Activated CD4-positive, CD25-positive, alpha-beta regulatory T cell treated with anti-CD3 and anti-CD28 coated beads, Interleukin-2, amount 50 U/mL, for 24 hours (primary cell): Measurements from ENCODE around the gene BDNF.
"Not testable (repeated sequence)": the region's sequence is repeated elsewhere in the genome, so short reads cannot be mapped to it uniquely, and the experiment has no call there.

Experiments
- ATAC-seq, 2 donors: fragments of 150-1000 bp; cut with Tn5 transposase; one replicate each; pipeline ENCODE4 v1.10.0; 2021; ENCODE audit warnings: mild to moderate bottlenecking in 1 of 2, moderate library complexity in 1 of 2

The BDNF gene

GRCh38 chr11:27665508-27666101 is 34.6 kb downstream of the BDNF start:
- not testable (repeated sequence) for ATAC-seq

GRCh38 chr11:27663326-27663725 is 36.9 kb downstream of the BDNF start:
- ATAC-seq, result no peak

- ATAC-seq, result no peak
Observed at GRCh38 chr11:27660171-27660570, 40.1 kb downstream of the BDNF start.

- ATAC-seq, result no peak
Observed at GRCh38 chr11:27658535-27659236, 41.6 kb downstream of the BDNF start.

GRCh38 chr11:27656806-27657483 is 43.3 kb downstream of the BDNF start:
- no peak for ATAC-seq

GRCh38 chr11:27656320-27656719 is 43.9 kb downstream of the BDNF start:
- no peak for ATAC-seq

GRCh38 chr11:27653990-27654758 is 46.1 kb downstream of the BDNF start:
- no peak for ATAC-seq

GRCh38 chr11:27651711-27652110 is 48.5 kb downstream of the BDNF start:
- no peak for ATAC-seq

GRCh38 chr11:27650988-27651387 is 49.3 kb downstream of the BDNF start:
- ATAC-seq, result no peak

- ATAC-seq, result no peak
Observed at GRCh38 chr11:27649800-27650199, 50.5 kb downstream of the BDNF start.

GRCh38 chr11:27648840-27649239 is 51.4 kb downstream of the BDNF start:
- ATAC-seq, result no peak

- no peak for ATAC-seq
Observed at GRCh38 chr11:27646051-27646818, 54.0 kb downstream of the BDNF start.

GRCh38 chr11:27642954-27643353 is 57.3 kb downstream of the BDNF start:
- no peak for ATAC-seq

GRCh38 chr11:27640954-27641353 is 59.3 kb downstream of the BDNF start:
- ATAC-seq, result no peak

GRCh38 chr11:27635567-27636037 is 64.7 kb downstream of the BDNF start:
- no peak for ATAC-seq

GRCh38 chr11:27634776-27635175 is 65.5 kb downstream of the BDNF start:
- not testable (repeated sequence) for ATAC-seq

GRCh38 chr11:27634282-27634681 is 66.0 kb downstream of the BDNF start:
- not testable (repeated sequence) for ATAC-seq

- ATAC-seq, result not testable (repeated sequence)
Observed at GRCh38 chr11:27629023-27629422, 71.2 kb downstream of the BDNF start.

- no peak for ATAC-seq
Observed at GRCh38 chr11:27627979-27628378, 72.3 kb downstream of the BDNF start.

GRCh38 chr11:27626938-27627586 is 73.2 kb downstream of the BDNF start:
- no peak for ATAC-seq

- ATAC-seq, result no peak
Observed at GRCh38 chr11:27626269-27626937, 73.9 kb downstream of the BDNF start.
